Left renal cortex interstitium (tissue), 4 donors: ENCODE data around the gene PDE11A. TPM values are rescaled to one million over a fixed set of nuclear protein-coding genes. Genes with fewer than 3 reads are reported as not detected.

Experiments
- DNase-seq, 4 donors: peaks; one replicate each; pipeline ENCODE4 v3.0.0-alpha.2; 2013; ENCODE audit warnings: low read depth in 4 of 4, low spot score in 2 of 4, missing footprints in 1 of 4
- polyA plus RNA-seq, 4 donors: library from polyadenylated mRNA; unstranded; fragments of 120-200 nt; gene quantifications; one replicate each; pipeline ENCODE4 v1.2.1, GENCODE V29; 2013; ENCODE audit not compliant: insufficient read length in 4 of 4

PDE11A gene
- polyA plus RNA-seq, 4 donors: 4.6 to 8.1 (median 7.4) TPM

DNA sequence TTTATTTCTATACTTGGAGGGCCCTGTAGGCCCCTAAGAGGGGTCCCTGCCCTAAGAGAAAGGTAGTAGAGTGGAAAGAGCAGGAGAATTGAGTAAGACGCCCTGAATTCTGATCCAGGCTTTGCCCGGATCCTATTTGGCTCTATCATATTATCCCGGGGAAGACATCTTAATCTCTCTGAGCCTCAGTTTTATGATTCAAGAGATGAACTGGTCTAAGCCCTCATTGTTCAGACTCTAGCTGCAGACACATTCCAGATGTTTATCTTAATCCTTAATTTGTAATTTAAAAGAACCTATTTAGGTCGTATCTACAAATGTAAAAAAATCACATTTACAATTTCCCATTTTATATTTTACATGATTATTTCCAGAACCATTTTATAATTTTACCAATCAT is 459.9 kb downstream of the PDE11A start:
- DNase-seq: no peak

DNA sequence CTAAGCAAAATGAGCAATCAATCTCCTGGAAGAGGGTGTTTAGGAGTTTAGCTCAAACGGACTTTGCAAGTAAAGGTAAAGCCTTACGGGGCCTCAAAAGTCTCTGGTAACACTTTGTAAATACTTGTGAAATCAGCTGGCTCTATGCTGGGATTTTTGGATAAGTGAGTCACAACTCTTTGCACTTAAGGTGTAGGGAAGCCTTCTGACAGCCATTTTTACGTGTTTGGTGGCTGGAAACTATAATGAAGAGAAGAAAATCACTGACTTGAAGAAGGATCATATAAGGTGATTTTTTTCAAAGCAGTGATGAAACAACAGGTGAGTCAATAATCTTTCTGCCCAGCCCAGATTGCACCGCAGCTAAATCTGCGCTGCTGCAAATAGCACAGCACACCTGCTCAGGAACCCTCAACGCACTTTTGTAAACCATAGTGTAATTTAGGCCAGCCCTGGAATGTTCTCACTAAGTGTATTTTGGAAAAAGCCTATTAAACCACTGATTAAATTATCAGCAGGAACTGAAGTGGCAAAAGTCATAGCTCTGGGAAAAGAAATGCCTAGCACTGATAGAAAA is 461.2 kb downstream of the PDE11A start:
- DNase-seq: no peak

DNA sequence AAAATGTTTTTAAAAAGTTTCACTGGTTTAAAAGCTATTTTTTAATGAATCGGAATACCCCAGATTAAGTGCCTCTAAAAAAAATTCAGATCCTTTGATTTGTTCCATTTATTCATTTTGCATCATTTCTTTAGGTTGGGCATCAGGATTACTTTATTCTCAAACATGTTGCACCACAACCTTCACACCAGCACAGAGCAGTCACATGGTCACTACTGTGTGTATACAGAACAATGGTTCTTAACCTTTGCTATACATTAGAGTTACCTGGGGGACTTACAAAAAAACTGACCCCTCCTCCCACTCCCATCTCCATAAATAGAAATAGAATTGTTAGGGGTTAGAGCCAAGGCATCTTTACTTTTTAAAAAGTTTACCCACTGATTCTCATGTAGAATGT is 461.8 kb downstream of the PDE11A start:
- DNase-seq: no peak

DNA sequence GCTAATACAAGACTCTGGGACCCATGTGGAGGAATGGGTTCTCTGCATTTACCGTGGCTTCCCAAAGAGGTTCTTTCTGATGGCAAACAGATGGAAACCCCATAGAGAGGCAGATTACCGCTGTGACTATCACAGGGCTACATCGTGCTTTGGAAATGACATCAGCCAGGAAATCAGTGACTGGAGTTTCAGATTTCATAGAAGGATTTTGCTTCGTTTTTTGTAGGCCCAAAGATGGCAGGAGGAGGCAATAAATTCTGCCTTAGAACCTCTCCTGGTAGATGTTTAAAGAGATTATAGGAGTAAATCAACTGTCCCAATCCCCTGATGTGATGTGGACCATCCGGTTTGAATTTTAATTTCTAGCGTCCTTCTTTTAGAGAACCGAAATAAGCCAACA is 465.9 kb downstream of the PDE11A start:
- no peak for DNase-seq

DNA sequence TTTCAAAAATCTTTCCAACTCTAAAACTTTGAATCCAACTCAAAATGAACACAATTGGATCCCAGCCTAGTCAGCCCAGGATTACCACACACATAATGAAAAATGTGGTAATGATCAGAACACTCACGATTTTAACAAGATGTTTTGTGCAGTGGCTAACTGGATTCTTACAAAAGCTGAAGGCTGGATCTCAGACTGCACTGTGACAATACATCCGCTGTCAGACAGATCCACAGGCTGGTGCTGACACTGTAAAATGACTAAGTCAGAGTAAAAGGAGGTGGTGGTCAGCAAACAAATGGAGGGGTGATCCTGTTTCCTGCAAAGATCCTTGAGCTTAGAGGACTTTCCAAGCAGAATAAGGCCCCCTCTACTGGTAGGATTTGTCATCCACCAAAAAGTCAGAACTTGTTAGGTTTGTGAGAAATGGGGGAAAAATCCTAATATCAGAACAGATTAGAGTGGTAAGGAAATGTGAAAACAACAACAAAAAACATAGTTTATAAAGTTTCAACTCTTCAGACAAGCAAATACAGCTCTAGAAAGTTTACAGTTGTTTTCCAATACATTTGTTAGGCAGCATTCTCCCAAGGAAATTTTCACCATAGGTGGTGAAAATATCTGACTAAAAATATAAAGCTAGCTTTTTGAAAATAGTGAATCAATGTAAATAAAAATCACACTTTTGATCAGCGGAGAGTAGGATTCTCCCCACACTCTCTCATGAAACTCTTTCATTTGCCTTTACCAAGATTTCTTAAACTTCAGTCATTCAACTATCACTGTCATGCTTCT is 468.1 kb downstream of the PDE11A start:
- DNase-seq: peak in 1 of 4 donors; percentile 70

DNA sequence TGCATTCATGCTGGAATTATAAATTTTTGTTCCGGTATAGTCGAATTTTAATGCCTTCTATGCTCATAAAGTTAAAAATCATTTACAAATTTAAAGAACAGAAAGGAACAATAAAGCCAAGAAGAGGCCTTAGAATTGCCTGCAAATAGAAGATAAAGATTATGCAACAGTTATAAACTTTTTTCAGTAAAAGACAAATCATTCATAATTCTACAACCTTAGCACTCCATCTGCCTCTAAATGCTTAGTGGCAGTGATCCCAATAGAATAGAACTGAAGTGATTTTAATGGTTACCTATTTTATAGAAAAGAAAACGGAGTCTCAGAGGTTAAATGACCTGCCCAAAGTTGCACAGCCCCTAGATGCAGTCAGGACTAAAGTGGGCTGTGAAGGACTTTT is 468.8 kb downstream of the PDE11A start:
- DNase-seq: no peak

DNA sequence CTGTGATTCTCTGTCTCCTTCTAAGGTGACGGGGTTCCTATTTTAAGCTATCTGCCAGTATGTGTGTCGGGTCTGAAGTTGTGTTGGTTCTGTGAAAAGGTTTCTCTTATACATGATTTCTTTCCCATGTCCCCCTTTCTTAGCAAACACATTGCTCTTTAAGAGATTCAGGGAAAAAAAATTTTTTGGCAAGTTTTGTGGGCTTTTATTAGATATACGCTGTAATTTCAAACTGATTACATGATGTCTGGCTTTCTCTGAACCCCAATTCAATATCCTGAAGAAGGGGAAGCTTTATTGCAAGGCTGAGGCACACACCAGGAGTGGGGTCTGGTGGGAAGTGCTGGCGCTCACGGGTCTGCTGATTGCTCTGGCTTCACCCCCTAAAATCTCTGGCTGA is 469.4 kb downstream of the PDE11A start:
- no peak for DNase-seq

DNA sequence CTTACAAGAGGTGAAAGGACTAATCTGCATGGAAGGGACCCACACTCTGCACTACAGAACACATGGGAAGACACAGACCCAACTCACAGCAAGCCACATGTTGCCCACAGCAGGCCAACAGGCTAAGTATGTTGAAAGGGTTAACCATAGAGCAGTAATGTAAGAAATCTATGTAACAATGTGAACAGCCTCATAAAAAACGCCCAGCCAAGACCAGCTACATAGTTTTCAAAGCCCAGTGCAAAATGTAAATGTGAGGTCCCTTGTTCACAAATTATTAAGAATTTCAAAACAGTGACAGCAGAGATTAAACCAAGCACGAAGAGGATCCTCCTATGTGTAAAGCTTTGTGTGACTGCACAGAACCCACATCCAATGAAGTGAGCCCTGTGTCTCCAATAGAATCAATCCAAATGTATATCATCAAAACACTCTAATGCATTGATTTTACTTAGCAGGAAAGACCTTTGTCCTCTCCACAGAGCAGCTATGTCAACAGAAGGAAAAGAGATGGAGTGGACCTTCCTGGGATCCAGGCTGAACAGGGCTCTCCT is 469.9 kb downstream of the PDE11A start:
- no peak for DNase-seq

DNA sequence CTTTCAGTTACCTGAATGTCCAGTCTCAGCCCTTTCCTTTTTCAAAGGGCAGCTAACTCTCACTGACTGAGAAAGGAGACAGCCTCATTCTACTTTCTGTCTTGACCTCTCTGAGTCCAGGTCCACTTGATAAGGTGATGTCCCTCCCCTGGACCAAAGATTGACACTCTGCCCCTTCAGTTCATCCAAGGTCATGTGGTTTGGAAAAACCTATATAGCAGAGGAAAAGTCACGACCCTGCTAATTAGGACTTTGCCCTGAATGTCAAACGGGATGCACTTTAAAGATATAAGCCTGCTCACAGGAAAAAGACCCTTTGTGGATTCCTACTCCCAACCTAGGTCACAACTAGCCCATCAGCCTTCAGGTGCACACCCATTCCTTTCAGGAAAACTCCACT is 471.7 kb downstream of the PDE11A start:
- no peak for DNase-seq

DNA sequence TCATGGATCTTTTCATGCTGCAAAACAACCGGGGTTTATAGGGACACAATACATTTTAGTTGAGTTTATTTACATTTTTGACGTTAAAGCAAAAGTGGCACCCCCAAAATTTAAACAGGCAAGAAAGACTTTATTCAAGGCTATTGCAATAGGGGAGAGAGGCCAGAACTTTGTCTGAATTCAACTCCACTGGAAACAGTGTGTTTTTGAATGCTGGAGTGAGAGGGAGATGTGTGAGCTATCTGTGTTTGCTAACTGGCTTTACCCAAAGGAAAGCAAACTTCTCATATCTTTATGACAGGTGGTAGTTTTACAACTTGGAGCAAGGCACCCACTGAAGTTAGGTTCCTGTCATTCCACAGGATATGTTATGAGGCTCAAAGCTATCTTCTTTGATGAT is 472.6 kb downstream of the PDE11A start:
- no peak for DNase-seq

DNA sequence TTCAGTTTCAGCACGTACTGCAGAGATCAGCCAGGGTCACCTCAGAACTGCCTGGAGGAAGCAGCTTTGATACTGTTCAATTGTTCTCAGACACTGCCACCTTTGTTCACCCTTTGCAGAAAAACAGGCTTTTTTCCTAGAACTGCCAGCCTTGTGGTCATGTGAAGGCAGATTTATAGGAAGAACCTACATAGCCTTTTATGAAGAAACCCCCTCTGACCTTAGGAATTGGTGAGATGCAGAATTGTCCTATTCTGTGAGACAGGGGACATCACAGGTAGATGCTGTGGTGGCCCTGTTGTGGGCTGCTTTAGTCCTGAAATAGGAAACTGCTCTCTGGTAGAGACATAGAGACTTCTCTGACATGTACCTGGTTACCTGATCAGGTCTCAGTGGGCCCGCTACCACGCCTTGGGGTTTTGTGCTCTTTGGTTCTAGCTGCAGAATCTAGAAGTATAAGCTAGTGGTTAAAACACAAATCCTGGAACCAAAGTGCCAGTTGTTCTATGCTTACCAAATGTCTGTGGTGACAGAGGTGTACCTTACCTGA is 473.4 kb downstream of the PDE11A start:
- DNase-seq: no peak

DNA sequence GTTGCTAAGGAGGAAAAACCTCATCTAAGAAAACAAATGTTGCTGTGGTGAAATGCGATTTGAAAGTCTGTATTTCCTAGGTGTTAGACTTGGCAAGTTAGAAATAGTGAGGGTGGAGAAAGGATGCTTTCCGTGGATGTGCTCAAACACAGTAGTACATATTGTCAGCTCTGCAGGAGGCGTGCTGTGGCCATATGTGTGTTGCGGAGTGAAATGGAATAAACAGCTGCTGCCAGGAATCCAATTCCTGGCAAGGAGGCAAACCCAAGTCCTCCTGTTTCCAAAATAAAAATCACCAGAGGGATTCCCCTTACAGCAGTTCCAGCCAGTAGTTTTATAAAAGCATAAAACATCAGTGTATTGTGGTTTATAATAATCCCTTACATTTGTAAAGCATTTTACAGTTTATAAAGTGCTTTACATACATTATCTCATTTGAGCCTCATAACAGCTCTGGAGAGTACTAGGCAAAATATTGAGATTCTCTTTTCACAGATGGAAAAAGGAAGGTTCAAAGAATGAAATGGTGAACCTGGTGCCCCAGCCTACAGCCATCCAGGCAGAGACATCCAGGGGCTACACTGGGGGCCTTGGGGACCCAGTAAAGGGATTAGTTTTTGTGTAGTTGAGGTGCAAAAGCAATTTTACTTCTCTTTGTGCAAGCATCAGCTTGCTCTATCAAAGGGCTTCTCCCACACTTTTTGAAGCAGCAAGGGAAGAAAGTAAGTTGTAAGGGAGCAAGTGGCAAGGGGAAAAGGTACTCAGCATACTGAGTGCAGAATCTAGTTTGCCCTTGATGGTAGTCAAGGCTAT is 474.0 kb downstream of the PDE11A start:
- DNase-seq: no peak

DNA sequence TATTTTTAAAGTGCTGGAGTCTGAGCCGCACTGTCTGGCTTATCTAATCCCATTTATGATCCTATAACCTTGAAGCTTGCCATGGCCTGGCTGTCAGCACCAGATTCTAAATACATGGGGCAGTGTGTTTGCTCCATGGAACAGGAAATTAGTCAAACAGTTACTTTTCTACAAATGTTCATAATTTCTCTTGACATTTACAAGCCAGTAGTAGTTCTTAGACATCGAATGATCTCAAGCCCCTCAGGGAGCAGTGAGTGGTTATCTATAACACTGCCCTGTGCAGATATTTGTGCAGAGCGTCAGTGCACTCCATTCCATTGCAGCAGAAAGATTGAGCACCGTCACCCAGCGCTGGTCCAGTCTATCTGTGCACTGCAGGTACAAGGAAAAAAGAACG is 474.8 kb downstream of the PDE11A start:
- DNase-seq: no peak

DNA sequence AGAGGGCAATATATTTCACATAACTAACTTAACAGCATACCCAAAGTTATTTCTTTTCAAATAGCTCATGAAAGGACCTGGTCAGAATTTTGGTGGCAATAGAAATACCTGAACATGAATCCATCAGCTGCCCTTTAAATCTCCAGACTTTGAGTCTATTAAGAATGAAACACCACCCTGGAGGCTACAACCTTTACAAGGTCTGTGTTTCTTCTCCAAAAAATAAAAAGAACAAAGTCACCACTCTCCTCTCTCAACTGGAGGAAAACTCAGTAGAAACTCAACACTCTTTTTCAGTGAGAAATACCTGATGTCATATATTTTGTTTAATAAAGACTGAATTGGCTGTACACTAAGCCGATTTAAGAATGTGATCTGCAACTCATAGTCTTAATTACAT is 475.7 kb downstream of the PDE11A start:
- no peak for DNase-seq

DNA sequence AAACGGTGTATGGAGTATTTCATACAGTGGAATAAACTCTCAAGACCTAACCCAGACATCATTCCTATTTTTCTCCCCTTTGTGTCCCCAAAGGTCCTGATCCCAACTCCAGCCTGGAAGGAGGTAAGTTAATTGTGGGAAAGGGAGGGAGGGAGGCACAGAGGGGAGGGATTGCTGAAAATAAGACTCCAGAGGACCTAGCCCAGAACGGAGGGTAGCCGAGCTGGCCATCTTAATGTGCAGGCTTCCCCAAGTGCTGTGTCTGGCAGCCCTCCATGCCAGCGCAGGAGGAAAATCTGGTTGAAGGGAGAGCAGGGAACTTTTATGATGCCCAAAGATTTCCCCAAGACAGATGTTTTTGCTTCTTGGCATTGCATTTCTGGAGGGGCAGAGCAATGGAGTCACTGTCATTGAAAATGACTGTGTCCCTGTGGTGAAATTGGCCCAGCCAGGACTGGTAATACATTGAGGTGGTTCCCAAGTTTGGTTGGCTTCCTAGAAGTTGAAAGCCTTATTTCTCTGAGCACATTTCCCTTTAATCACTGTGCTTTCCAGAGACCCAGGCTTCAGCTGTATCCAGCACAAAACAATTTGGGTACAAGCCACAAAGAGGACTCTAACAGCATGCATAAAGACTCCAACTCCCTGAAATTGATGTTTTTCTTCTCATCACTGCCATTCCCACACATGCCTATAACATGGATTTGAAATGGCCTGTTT is 477.3 kb downstream of the PDE11A start:
- no peak for DNase-seq

DNA sequence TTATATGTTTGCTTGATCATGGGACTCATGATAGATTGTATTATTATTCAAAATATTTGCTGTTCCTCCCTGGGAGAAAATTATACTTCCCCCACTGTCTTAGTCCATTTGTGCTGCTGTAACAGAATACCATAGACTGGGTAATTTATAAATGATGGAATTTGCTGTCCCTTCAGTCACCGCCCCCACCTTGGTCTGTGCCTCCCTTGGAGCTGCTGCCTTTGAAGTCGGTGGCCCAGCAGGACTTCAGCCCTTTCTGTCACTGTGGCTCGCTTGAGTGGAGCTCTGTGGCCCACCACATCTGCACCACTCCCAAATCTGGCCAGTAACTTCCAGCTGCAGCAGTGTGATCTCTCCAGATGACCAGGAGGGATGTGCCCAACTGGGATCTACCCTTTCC is 479.2 kb downstream of the PDE11A start:
- no peak for DNase-seq

DNA sequence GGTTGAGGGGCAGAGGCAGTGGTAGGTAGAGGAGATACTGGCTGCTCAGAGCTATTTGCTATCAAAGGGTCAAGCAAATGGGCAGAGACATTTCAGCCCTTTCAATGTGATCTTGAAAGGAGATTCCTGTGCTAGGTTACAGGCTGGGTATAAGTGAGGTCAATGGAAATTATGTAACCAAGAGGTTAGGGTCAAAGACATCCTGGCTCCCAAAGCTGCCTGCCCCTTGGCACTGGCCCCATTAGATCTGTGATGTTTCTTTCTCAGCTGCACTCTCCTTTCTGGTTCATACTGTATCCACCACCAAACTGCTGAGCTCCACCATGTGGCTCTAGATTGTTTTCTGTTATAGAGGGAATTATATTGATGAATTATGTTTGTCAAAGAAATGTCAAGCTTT is 479.6 kb downstream of the PDE11A start:
- no peak for DNase-seq

DNA sequence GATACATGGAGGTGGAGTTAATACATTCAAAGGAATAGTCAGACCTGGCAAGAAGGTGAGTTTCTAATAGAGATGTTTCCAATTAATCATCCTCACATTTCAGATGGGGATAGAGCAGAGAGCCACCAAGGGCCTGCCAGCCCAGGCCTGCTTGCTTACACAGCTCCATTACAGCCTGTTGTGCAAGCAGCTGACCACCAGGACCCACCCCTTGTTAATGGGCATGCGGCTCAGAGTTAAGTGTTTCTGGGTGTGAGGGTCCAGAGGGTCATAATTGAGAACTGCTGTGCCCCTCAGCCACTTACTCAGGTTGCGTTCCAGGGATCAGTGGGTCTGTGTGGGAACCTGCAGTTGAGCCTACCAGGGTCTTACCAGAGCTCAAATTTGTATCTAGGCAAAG is 480.2 kb downstream of the PDE11A start:
- DNase-seq: no peak

DNA sequence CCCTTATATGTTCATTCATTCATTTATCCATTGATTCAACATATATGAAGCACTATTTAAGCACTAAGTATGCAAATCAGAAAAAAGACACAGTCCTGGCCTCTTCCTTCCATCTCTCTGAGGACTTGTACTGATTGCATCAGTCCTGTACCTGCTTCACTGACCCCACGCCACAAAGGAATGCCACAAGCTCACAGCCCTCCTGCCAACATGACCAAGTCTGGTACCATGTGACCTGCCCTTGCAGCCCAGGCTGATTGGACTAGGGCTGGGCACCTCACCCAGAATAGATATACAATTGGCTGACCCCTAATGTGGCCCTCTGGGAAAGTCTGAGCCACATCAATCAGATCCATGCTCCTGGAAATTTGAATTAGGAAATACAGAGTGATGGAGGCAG is 483.4 kb downstream of the PDE11A start:
- DNase-seq: no peak

DNA sequence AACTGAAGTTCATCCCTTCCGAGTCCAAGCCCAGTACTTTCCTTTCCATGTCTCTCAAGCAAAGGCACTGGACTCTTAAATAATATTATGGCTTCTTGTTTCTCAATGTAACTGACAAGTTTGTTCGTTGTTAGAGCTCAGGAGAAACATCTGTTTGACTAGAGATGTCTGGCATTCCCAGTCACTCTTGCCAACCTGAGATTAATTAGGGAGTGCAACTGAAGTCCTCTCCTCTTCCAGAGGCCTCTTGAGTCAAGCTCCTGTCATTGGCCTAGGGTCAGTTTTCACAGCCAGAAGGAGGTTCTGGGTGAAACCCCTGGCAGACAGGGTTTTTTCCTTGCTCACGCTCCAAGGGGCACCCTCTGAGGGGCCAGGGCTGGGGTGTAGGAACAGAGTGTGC is 483.9 kb downstream of the PDE11A start:
- DNase-seq: no peak

DNA sequence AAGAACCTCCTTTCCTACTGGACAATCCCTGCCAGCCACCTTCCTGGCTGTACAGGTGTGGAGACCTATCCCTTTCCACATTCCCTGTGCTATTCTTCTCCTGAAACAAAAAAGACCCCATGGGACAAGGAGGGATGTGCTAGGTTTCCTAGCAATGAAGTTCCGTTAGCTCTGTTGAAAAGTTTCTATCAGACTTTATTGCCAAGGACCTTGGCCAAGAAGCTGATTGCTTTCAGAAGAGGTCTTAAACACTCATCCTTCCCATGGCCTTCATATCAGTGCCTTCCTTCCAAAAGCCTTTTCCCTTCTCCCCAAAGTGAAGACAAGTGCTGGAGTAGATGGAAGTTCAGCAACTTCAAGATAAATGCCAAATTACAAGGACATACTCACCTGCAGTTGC is 485.2 kb downstream of the PDE11A start:
- DNase-seq: no peak
